Mucosa of rectum (tissue), 2 donors: ENCODE measurements around the gene CELSR2.

Source experiments
- H3K27ac ChIP-seq, 2 donors: one replicate each; pipeline ENCODE4 v1.7.0; 2013; ENCODE audit warnings: inconsistent platforms in 2 of 2, low read depth in 2 of 2, low read length in 2 of 2
- H3K27me3 ChIP-seq, 2 donors: one replicate each; pipeline ENCODE4 v1.7.0; 2013; ENCODE audit warnings: low read length in 2 of 2; ENCODE audit not compliant: control insufficient read depth in 2 of 2, insufficient read depth in 2 of 2
- H3K36me3 ChIP-seq, 2 donors: one replicate each; pipeline ENCODE4 v1.7.0; 2013; ENCODE audit warnings: low read length in 2 of 2; ENCODE audit not compliant: control insufficient read depth in 2 of 2, insufficient read depth in 2 of 2
- H3K4me1 ChIP-seq, 2 donors: one replicate each; pipeline ENCODE4 v1.7.0; 2013; ENCODE audit warnings: low read length in 2 of 2, mild to moderate bottlenecking in 1 of 2; ENCODE audit not compliant: control insufficient read depth in 2 of 2, insufficient read depth in 2 of 2
- H3K4me3 ChIP-seq, 2 donors: one replicate each; pipeline ENCODE4 v1.7.0; 2013; ENCODE audit warnings: low read length in 2 of 2
- H3K9ac ChIP-seq, 2 donors: one replicate each; pipeline ENCODE4 v1.7.0; 2013; ENCODE audit warnings: low read length in 2 of 2, low read depth in 1 of 2, mild to moderate bottlenecking in 1 of 2
- H3K9me3 ChIP-seq, 2 donors: one replicate each; pipeline ENCODE4 v1.7.0; 2013; ENCODE audit warnings: low read length in 2 of 2; ENCODE audit not compliant: control insufficient read depth in 2 of 2
- donor health status: healthy.
- donor health status: Normal muscosa, but diverticular disease.

Gene CELSR2

GRCh38 chr1:109316506-109316905, 67.2 kb downstream of the CELSR2 start:
- Histone ChIP-seq H3K9me3 (no peaks in the 10 kb centered on the region), H3K27ac (no peak overlapping the region), H3K4me1 (no peaks in the 10 kb centered on the region), H3K36me3 (peaks cover 38 to 44% of the 10 kb centered on the region in 2 donors), H3K4me3 (no peak overlapping the region), H3K9ac (no peak overlapping the region), H3K27me3 (no peaks in the 10 kb centered on the region)

- Histone ChIP-seq H3K27me3 (no peaks in the 10 kb centered on the region), H3K27ac (no peak overlapping the region), H3K4me1 (no peaks in the 10 kb centered on the region), H3K36me3 (peaks cover 45 to 54% of the 10 kb centered on the region in 2 donors), H3K4me3 (no peak overlapping the region), H3K9me3 (no peaks in the 10 kb centered on the region), H3K9ac (no peak overlapping the region)
Observed at GRCh38 chr1:109319114-109319513, 69.8 kb downstream of the CELSR2 start.

GRCh38 chr1:109322974-109323373, 73.6 kb downstream of the CELSR2 start:
- H3K4me3 ChIP-seq: no peak overlapping the region
- H3K27me3 ChIP-seq: no peaks in the 10 kb centered on the region
- no peak overlapping the region for H3K27ac ChIP-seq
- H3K36me3 ChIP-seq: peaks cover 35 to 47% of the 10 kb centered on the region in 2 donors
- no peak overlapping the region for H3K9ac ChIP-seq
- H3K4me1 ChIP-seq: no peaks in the 10 kb centered on the region
- no peaks in the 10 kb centered on the region for H3K9me3 ChIP-seq
